ENCODE results near the gene PCK1. TPM values are rescaled to one million over a fixed set of nuclear protein-coding genes. Genes with fewer than 3 reads are reported as not detected.

The PCK1 gene
- total and polyA plus RNA-seq, 2 donors (not counting 3 experiments of a cell fraction or from before 2014, with no cell fraction given): not detected

- BruUV-seq (replicated peaks): no TSS peak
- Histone ChIP-seq H3K4me2 (ENCODE audit: insufficient read depth, low read length) (no peak overlapping the region), H3K27ac (ENCODE audit: insufficient read depth, low read depth, low read length) (no peak overlapping the region), H3K27me3 (ENCODE audit: control insufficient read depth in 2 of 2, insufficient read depth in 2 of 2, low read length in 2 of 2) (peaks cover 2% of the 10 kb centered on the region in 2 experiments), H3K9me1 (replicated peaks; ENCODE audit: control insufficient read depth, extremely low read depth, insufficient read depth, low read length) (no peaks in the 10 kb centered on the region), H3K9me3 (replicated peaks; ENCODE audit: control insufficient read depth, insufficient read depth, low read length) (no peaks in the 10 kb centered on the region), H4K20me1 (replicated peaks; ENCODE audit: control insufficient read depth, extremely low read depth, insufficient read depth, low read length) (no peaks in the 10 kb centered on the region), H3K9ac (replicated peaks; ENCODE audit: extremely low read depth, insufficient read depth, low read length) (no peak overlapping the region), H2AFZ (ENCODE audit: low read depth, low read length) (no peak overlapping the region), H3K4me3 (replicated peaks in 1 of 3; ENCODE audit: insufficient read depth in 1 of 3, low read depth in 1 of 3, low read length in 3 of 3) (no peak overlapping the region), H3K36me3 (ENCODE audit: control insufficient read depth in 2 of 2, extremely low read depth in 1 of 2, insufficient read depth in 2 of 2, low read length in 2 of 2) (no peaks in the 10 kb centered on the region), H3K79me2 (ENCODE audit: control insufficient read depth, insufficient read depth, low read length) (no peaks in the 10 kb centered on the region), H3K4me1 (ENCODE audit: control insufficient read depth, extremely low read depth, insufficient read depth, low read length) (no peaks in the 10 kb centered on the region)
- intact Hi-C loops (cut with micrococcal nuclease): loop anchor here (1.0 to 5.0 kb wide), 2 partner anchors 80 to 212 kb away; no protein-coding TSS in a partner anchor
- dilution Hi-C loops (cut with MboI; ENCODE audit: extremely low pct_ligation_motif_present, low sequenced_read_pairs): no loop called here
- ChIA-PET CTCF (interaction anchor here (0.6 to 2.9 kb wide), 23 partner anchors 11 to 622 kb away, joined by 3 to 38 read pairs (median 4); no protein-coding TSS in a partner anchor), POLR2A (interaction anchor here (0.6 kb wide), 1 partner anchor 9 kb away, joined by 3 read pairs; no protein-coding TSS in a partner anchor)
- FAIRE-seq (peak; percentile 79), DNase-seq (ENCODE audit: low read depth, low spot score) (peak; percentile 12)
- TF ChIP-seq POLR2A (IDR thresholded peaks at IDR 0.05; ENCODE audit: low read depth, low read length): no peak
- no peak for TF ChIP-seq MYC (IDR thresholded peaks at IDR 0.05; ENCODE audit: low read depth, low read length)
- TF ChIP-seq CTCF (IDR thresholded peaks at IDR 0.05; ENCODE audit: extremely low read depth in 1 of 2, insufficient read depth in 1 of 2, low read depth in 1 of 2, low read length in 2 of 2): peak; percentile 73 to 84
- TF ChIP-seq MAX (IDR thresholded peaks at IDR 0.05; ENCODE audit: insufficient read depth, insufficient read length): no peak
- TF ChIP-seq POLR2AphosphoS5 (IDR thresholded peaks at IDR 0.05; ENCODE audit: insufficient read depth, low read depth, low read length): no peak
- no peak for TF ChIP-seq GATA2 (IDR thresholded peaks at IDR 0.05; ENCODE audit: insufficient read depth, insufficient read length, low read depth, low read length)
Measured at GRCh38 chr20:57594092-57594951, 33.4 kb downstream of the PCK1 start.

All from endothelial cell of umbilical vein (primary cell).